HEK293 (cell line): Measurements from ENCODE around the gene EDC3.

Source experiments
- TCF7L2 ChIP-seq: IDR thresholded peaks from 2 replicates; pipeline ENCODE4 v1.6.1; 2011; ENCODE audit warnings: low read depth, mild to moderate bottlenecking, inconsistent platforms, low read length, moderate library complexity, borderline replicate concordance
- TF ChIP-seq, protein P1 (sequence below): fragments of 450-650 bp; formaldehyde crosslinking; IDR thresholded peaks from 2 replicates; pipeline ENCODE4 v1.5.1; 2016; ENCODE audit warnings: missing biosample characterization, missing genetic modification characterization

GRCh38 chr15:74631935-74632560 is 63.8 kb downstream of the EDC3 start:
- TF ChIP-seq TCF7L2, result no peak
- TF ChIP-seq, protein P1, sequence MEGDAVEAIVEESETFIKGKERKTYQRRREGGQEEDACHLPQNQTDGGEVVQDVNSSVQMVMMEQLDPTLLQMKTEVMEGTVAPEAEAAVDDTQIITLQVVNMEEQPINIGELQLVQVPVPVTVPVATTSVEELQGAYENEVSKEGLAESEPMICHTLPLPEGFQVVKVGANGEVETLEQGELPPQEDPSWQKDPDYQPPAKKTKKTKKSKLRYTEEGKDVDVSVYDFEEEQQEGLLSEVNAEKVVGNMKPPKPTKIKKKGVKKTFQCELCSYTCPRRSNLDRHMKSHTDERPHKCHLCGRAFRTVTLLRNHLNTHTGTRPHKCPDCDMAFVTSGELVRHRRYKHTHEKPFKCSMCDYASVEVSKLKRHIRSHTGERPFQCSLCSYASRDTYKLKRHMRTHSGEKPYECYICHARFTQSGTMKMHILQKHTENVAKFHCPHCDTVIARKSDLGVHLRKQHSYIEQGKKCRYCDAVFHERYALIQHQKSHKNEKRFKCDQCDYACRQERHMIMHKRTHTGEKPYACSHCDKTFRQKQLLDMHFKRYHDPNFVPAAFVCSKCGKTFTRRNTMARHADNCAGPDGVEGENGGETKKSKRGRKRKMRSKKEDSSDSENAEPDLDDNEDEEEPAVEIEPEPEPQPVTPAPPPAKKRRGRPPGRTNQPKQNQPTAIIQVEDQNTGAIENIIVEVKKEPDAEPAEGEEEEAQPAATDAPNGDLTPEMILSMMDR (tag by site-specific recombination), result peak; percentile 91
